GM18870 (cell line): ENCODE measurements around the gene ZFPM1.
"Not testable (repeated sequence)": the region's sequence is repeated elsewhere in the genome, so short reads cannot be mapped to it uniquely, and the experiment has no call there.

Experiments used
- ATAC-seq: cut with Tn5 transposase; IDR thresholded peaks from one replicate; pipeline ENCODE4 v1.9.1; 2021; ENCODE audit warnings: moderate library complexity; ENCODE audit not compliant: unreplicated experiment

The ZFPM1 gene

GRCh38 chr16:88478889-88479792 lies 26.1 kb downstream of the ZFPM1 start:
- ATAC-seq, result no peak

- no peak for ATAC-seq
These were observed 27.0 kb downstream of the ZFPM1 start for GRCh38 chr16:88479793-88480760.

GRCh38 chr16:88480829-88481228 lies 27.7 kb downstream of the ZFPM1 start:
- ATAC-seq, result no peak

- no peak for ATAC-seq
These were observed 28.8 kb downstream of the ZFPM1 start for GRCh38 chr16:88481851-88482250.

GRCh38 chr16:88482630-88483391 lies 29.7 kb downstream of the ZFPM1 start:
- ATAC-seq, result no peak

GRCh38 chr16:88483392-88483641 lies 30.2 kb downstream of the ZFPM1 start:
- ATAC-seq, result no peak

GRCh38 chr16:88484505-88485365 lies 31.7 kb downstream of the ZFPM1 start:
- ATAC-seq, result no peak

GRCh38 chr16:88485366-88485741 lies 32.3 kb downstream of the ZFPM1 start:
- not testable (repeated sequence) for ATAC-seq

- no peak for ATAC-seq
These were observed 33.5 kb downstream of the ZFPM1 start for GRCh38 chr16:88486398-88487123.

- no peak for ATAC-seq
These were observed 34.0 kb downstream of the ZFPM1 start for GRCh38 chr16:88487124-88487432.

GRCh38 chr16:88487920-88488851 lies 35.1 kb downstream of the ZFPM1 start:
- ATAC-seq, result no peak

GRCh38 chr16:88489163-88489741 lies 36.2 kb downstream of the ZFPM1 start:
- no peak for ATAC-seq

GRCh38 chr16:88491001-88491559 lies 38.0 kb downstream of the ZFPM1 start:
- ATAC-seq, result no peak

GRCh38 chr16:88491560-88492310 lies 38.7 kb downstream of the ZFPM1 start:
- no peak for ATAC-seq

- ATAC-seq, result no peak
These were observed 40.8 kb downstream of the ZFPM1 start for GRCh38 chr16:88493879-88494278.

GRCh38 chr16:88494335-88495154 lies 41.5 kb downstream of the ZFPM1 start:
- no peak for ATAC-seq
